Fibroblast of villous mesenchyme (primary cell): ENCODE measurements around the gene IRAK2. TPM values are rescaled to one million over a fixed set of nuclear protein-coding genes. Genes with fewer than 3 reads are reported as not detected.
"Not testable (repeated sequence)": the region's sequence is repeated elsewhere in the genome, so short reads cannot be mapped to it uniquely, and the experiment has no call there.

ENCODE experiments used
- DNase-seq: peaks from one replicate; pipeline ENCODE4 v3.0.0-alpha.2; 2010; ENCODE audit warnings: low read depth
- H3K4me3 ChIP-seq: 2 replicates; pipeline ENCODE4 v1.5.1; 2011; ENCODE audit warnings: low read depth, mild to moderate bottlenecking, low read length
- total RNA-seq: library from RNA; depleted of rRNA; stranded (reverse); fragments of >200 nt; gene quantifications from 2 replicates; pipeline ENCODE4 v1.2.3, GENCODE V29; 2012
- TF ChIP-seq, protein P1 (sequence below): IDR thresholded peaks from 2 replicates; pipeline ENCODE4 v1.5.1; 2012; ENCODE audit warnings: low read depth, mild to moderate bottlenecking, low read length; ENCODE audit not compliant: insufficient read depth

The IRAK2 gene
- total RNA-seq, 1 donor = 8.2 TPM

DNA sequence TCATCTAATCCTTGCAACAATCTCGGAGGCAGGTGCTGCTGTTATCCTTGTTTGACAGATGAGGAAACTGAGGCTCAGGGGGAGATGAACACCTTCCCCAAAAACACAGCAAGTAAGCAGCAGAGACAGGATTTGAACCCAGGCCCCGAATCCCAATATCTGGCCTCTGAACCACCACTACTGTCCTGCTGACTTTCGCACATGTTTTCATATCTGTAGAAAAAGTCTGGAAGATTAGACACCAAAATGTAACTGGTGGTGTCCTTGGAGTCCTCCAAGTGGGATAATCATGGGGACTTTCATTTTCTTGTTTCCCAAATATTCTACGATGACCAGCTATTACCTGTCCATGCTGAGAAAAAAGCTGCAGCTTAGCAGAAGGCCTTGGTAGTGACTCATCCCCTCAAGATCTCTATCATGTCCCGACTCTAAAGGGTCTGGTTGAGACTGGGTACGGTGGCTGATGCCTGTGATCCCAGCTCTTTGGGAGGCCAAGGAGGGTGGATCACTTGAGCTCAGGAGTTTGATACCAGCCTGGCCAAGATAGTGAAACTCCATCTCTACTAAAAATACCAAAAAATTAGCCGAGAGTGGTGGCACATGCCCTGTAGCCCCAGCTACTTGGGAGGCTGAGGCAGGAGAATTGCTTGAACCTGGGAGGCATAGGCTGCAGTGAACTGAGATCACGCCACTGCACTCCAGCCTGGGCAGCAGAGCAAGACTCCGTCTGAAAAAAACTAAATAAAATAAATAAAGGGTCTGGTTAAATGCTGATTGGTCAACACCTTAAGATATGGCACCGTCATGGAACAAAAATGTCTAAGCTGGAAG, 8.6 kb downstream of the IRAK2 start:
- TF ChIP-seq, protein P1, sequence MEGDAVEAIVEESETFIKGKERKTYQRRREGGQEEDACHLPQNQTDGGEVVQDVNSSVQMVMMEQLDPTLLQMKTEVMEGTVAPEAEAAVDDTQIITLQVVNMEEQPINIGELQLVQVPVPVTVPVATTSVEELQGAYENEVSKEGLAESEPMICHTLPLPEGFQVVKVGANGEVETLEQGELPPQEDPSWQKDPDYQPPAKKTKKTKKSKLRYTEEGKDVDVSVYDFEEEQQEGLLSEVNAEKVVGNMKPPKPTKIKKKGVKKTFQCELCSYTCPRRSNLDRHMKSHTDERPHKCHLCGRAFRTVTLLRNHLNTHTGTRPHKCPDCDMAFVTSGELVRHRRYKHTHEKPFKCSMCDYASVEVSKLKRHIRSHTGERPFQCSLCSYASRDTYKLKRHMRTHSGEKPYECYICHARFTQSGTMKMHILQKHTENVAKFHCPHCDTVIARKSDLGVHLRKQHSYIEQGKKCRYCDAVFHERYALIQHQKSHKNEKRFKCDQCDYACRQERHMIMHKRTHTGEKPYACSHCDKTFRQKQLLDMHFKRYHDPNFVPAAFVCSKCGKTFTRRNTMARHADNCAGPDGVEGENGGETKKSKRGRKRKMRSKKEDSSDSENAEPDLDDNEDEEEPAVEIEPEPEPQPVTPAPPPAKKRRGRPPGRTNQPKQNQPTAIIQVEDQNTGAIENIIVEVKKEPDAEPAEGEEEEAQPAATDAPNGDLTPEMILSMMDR = no peak
- no peak overlapping the region for H3K4me3 ChIP-seq
- DNase-seq = peak; percentile 50

DNA sequence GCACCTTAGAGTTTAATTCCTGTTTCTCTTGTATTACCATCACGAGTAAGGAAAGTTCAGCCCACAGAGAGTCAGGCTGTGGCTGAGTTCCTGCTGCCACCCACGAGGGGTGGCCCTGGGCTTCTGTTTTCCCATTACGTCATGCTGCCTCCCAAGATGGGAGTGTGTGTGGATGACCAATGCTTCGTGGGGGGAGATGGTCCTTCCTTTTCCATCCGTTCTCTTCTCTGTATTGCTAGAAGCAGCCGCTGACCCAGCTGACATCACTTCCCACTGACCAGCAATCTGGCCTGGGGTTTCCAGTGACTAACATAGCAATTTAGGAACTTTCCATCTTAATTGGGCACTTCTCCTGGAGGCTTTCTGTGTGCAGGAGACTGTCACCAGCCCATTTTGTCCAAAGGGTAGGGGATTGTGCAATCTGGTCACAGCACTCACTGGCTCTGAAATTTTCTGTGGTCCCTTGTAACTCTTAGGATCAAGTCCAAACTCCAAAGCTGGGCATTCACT, 9.3 kb downstream of the IRAK2 start:
- peak; percentile 86 for DNase-seq
- TF ChIP-seq, protein P1 = no peak
- H3K4me3 ChIP-seq = no peak overlapping the region

DNA sequence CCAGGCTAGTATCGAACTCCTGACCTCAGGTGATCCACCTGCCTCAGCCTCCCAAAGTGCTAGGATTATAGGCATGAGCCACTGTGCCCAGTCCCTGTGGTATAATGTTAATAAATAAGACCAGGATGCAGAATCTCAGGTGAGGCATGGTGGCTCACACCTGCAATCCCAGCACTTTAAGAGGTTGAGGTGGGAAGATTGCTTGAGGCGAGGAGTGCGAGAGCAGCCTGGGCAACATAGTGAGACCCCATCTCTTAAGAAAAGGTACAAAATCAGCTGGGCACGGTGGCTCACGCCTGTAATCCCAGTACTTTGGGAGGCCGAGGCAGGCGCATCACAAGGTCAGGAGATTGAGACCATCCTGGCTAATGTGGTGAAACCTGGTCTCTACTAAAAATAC, 10.6 kb downstream of the IRAK2 start:
- H3K4me3 ChIP-seq, DNase-seq: not testable (repeated sequence)

DNA sequence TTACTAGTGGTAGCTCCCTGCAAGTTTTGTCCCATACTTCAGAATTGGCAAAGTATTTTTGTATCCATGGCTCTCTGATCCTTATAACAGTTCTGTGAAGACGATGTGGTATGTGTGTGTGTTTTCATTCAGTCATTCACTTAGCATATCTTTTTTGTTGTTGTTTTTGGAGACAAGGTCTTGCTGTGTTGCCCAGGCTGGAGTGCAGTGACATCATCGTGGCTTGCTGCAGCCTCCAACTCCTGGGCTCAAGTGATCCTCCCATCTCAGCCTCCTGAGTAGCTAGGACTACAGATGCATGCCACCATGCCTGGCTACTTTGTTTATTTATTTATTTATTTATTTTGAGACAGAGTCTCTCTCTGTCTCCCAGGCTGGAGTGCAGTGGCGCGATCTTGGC, 11.4 kb downstream of the IRAK2 start:
- not testable (repeated sequence) for DNase-seq, H3K4me3 ChIP-seq

DNA sequence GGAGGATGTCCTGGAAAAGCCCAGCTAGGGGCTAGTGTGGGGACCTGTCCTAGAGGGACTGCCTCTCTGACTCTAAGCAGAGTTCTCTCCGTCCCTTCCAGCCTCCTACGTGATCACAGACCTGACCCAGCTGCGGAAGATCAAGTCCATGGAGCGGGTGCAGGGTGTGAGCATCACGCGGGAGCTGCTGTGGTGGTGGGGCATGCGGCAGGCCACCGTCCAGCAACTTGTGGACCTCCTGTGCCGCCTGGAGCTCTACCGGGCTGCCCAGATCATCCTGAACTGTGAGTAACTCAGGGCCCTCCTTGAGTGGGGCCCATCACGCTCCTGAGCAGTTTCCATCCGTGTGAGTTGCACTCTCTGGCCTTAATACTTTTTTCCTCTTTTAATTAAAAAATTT, 13.0 kb downstream of the IRAK2 start:
- TF ChIP-seq, protein P1 = no peak
- no peak overlapping the region for H3K4me3 ChIP-seq
- DNase-seq = no peak

- no peak for DNase-seq
- TF ChIP-seq, protein P1 = no peak
- H3K4me3 ChIP-seq = no peak overlapping the region
These were observed 14.2 kb downstream of the IRAK2 start for GRCh38 chr3:10178892-10179291.

DNA sequence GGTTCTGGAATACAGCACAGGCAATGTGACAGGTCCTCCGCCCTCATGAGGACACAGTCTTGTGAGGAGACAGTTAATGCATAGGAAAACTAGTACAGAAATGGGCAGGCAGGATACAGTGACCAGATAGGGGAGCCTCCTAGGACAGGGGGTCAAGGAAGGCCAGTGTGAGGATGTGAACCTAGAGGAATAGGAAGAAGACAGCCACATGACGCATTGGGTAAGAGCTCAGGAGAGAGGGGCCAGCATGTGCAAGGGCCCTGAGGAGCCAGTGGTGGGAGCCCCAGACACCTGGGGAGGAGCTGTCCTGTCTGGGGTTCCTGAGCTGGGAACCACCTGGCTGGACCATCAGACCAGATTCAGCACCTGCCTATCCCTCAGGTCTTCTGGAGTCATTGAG, 15.6 kb downstream of the IRAK2 start:
- TF ChIP-seq, protein P1 = no peak
- H3K4me3 ChIP-seq = no peak overlapping the region
- DNase-seq = no peak
